Left hindlimb (tissue), 1 donor: ENCODE results near the gene SCN4A.
"Not testable (repeated sequence)": the region's sequence is repeated elsewhere in the genome, so short reads cannot be mapped to it uniquely, and the experiment has no call there.

Experiments used
- DNase-seq: peaks from one replicate; pipeline ENCODE4 v3.0.0-alpha.2; 2018

SCN4A gene

GRCh38 chr17:63932721-63933120, 40.0 kb downstream of the SCN4A start:
- no peak for DNase-seq

GRCh38 chr17:63931981-63932561, 40.6 kb downstream of the SCN4A start, which contains the start of gene CD79B:
Gene CD79B (minus strand): TSS chr17:63932331. CDS start chr17:63932261, 70 bp downstream.
- peak; percentile 27 for DNase-seq

GRCh38 chr17:63930951-63931575, 41.7 kb downstream of the SCN4A start:
- DNase-seq = peak; percentile 39

GRCh38 chr17:63929860-63930766, 42.6 kb downstream of the SCN4A start:
- peak; percentile 58 for DNase-seq

- DNase-seq = peak; percentile 4
Measured at GRCh38 chr17:63928966-63929695, 43.6 kb downstream of the SCN4A start.

- no peak for DNase-seq
Measured at GRCh38 chr17:63928172-63928666, 44.5 kb downstream of the SCN4A start.

GRCh38 chr17:63927464-63928171, 45.1 kb downstream of the SCN4A start:
- peak; percentile 23 for DNase-seq

GRCh38 chr17:63926164-63926563, 46.6 kb downstream of the SCN4A start:
- no peak for DNase-seq

- no peak for DNase-seq
Measured at GRCh38 chr17:63925615-63926014, 47.1 kb downstream of the SCN4A start.

GRCh38 chr17:63922402-63922801, 50.3 kb downstream of the SCN4A start:
- not testable (repeated sequence) for DNase-seq

- DNase-seq = not testable (repeated sequence)
Measured at GRCh38 chr17:63920779-63921178, 51.9 kb downstream of the SCN4A start.

- DNase-seq = not testable (repeated sequence)
Measured at GRCh38 chr17:63920050-63920449, 52.7 kb downstream of the SCN4A start.

GRCh38 chr17:63919311-63919723, 53.4 kb downstream of the SCN4A start:
- no peak for DNase-seq

GRCh38 chr17:63918789-63919305, 53.9 kb downstream of the SCN4A start, which contains the start of gene GH1:
Gene GH1 (minus strand): TSS chr17:63918839. CDS start chr17:63918776, 63 bp downstream.
- not testable (repeated sequence) for DNase-seq

GRCh38 chr17:63918305-63918704, 54.4 kb downstream of the SCN4A start:
- no peak for DNase-seq

GRCh38 chr17:63917646-63918045, 55.1 kb downstream of the SCN4A start:
- no peak for DNase-seq

- not testable (repeated sequence) for DNase-seq
Measured at GRCh38 chr17:63917206-63917605, 55.5 kb downstream of the SCN4A start.

GRCh38 chr17:63916566-63917185, 56.0 kb downstream of the SCN4A start:
- no peak for DNase-seq

GRCh38 chr17:63915753-63916152, 57.0 kb downstream of the SCN4A start:
- not testable (repeated sequence) for DNase-seq

- DNase-seq = no peak
Measured at GRCh38 chr17:63914471-63914870, 58.2 kb downstream of the SCN4A start.

GRCh38 chr17:63911657-63912100, 61.0 kb downstream of the SCN4A start:
- no peak for DNase-seq
